Coronary artery (tissue), 2 donors: ENCODE data around the gene SACS.

Source experiments
- DNase-seq: peaks from one replicate; pipeline ENCODE4 v3.0.0-alpha.2; 2017; ENCODE audit warnings: low spot score
- H3K27ac ChIP-seq, 2 donors: fragments of 200-600 bp; sonication (generic); one replicate each; pipeline ENCODE4 v1.5.1; 2016 to 2019
- H3K4me3 ChIP-seq: fragments of 200-600 bp; sonication (generic); 2 replicates; pipeline ENCODE4 v1.5.1; 2016; ENCODE audit warnings: mild to moderate bottlenecking, moderate library complexity
- TF ChIP-seq, protein P1 (sequence below): fragments of 200-600 bp; sonication (generic); IDR thresholded peaks from one replicate; pipeline ENCODE4 v1.5.1; 2019; ENCODE audit warnings: antibody characterized with exemption

SACS gene

DNA sequence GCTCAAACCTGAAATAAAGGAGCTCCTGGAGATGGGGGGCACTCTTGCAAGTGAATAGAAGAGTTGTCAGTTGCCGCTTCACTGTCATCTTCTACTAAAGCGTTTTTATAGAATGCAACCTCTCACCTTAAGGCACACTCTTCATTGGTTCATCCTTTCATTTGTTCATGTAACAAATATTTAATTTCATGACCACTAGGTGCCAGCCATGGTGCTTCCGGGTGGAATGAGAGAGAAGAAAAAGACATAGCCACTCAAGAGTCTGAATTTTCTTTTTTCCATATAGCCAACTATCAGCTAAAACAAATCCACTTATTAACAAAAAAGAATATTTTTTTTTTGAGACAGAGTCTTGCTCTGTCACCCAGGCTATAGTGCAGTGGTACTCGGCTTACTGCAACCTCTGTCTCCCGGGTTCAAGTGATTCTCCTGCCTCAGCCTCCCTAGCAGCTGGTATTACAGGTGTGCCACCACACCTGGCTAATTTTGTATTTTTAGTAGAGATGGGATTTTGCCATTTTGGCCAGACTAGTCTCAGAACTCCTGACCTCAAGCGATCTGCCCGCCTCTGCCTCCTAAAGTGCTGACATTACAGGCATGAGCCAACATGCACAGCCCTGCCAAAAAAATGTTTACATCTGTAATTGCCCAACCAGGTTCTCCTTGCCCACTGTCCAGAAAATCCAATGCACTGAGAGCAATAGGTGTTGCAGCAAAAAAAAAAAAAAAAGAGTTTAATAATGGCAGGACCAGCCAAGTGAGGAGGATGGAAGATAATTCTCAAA is 22.1 kb upstream of the SACS start:
- Histone ChIP-seq H3K4me3 (no peak overlapping the region), H3K27ac (no peak overlapping the region)
- TF ChIP-seq, protein P1, sequence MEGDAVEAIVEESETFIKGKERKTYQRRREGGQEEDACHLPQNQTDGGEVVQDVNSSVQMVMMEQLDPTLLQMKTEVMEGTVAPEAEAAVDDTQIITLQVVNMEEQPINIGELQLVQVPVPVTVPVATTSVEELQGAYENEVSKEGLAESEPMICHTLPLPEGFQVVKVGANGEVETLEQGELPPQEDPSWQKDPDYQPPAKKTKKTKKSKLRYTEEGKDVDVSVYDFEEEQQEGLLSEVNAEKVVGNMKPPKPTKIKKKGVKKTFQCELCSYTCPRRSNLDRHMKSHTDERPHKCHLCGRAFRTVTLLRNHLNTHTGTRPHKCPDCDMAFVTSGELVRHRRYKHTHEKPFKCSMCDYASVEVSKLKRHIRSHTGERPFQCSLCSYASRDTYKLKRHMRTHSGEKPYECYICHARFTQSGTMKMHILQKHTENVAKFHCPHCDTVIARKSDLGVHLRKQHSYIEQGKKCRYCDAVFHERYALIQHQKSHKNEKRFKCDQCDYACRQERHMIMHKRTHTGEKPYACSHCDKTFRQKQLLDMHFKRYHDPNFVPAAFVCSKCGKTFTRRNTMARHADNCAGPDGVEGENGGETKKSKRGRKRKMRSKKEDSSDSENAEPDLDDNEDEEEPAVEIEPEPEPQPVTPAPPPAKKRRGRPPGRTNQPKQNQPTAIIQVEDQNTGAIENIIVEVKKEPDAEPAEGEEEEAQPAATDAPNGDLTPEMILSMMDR, result no peak
- no peak for DNase-seq

DNA sequence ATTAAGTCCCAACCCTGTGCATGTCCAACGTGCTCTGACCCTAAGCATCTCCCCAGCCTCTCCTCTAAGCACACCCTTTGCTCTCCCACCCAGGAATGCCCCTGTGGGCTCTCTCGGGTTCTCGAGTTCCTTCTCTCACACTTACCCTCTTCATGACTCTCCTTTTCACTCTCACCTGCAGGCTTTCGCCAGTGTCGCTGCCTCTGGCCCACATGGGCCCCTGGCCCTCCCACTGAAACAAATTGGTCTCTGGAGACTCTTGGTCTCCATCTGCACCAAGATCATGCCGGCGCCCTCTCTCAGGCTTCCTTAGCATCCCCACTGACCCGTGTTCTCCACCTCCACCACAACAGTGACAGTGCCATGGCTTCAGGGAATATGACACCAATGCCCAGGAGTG is 19.6 kb upstream of the SACS start:
- DNase-seq, result no peak
- Histone ChIP-seq H3K27ac (no peak overlapping the region), H3K4me3 (no peak overlapping the region)
- TF ChIP-seq, protein P1, result no peak

DNA sequence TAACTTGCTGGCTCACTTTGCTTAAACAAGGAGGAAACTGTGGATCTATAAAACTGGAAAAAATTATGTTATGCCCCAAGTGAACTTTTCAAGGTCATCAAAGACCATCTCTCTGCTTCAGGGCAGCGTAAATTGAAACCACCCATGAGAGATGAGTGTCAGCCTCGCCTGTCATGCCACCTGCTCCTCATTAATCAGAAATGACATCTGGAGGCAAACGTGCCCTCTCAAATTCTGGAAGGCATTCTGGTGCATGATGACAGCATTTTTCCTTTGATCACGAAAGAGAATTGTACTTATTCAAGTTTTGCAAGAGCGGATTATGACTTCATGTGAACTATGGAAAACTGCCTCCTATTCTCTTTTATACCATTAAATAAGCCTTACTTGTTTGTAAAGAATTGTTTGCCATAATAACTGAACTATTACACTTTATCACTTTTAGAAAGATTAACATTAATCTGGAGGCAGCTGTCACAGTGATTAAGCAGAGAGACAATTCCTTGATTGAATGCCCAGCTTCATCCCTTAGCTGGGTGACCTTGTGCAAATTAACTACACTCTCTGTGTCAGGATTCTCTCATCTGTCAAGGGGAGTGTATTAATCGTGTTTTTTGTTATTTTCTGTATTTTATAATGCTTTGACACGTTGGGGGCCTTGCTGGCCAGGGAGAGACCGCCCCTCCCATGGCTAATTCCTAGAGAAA is 17.0 kb upstream of the SACS start:
- no peak for DNase-seq
- TF ChIP-seq, protein P1, result no peak
- Histone ChIP-seq H3K4me3 (no peak overlapping the region), H3K27ac (no peak overlapping the region)

DNA sequence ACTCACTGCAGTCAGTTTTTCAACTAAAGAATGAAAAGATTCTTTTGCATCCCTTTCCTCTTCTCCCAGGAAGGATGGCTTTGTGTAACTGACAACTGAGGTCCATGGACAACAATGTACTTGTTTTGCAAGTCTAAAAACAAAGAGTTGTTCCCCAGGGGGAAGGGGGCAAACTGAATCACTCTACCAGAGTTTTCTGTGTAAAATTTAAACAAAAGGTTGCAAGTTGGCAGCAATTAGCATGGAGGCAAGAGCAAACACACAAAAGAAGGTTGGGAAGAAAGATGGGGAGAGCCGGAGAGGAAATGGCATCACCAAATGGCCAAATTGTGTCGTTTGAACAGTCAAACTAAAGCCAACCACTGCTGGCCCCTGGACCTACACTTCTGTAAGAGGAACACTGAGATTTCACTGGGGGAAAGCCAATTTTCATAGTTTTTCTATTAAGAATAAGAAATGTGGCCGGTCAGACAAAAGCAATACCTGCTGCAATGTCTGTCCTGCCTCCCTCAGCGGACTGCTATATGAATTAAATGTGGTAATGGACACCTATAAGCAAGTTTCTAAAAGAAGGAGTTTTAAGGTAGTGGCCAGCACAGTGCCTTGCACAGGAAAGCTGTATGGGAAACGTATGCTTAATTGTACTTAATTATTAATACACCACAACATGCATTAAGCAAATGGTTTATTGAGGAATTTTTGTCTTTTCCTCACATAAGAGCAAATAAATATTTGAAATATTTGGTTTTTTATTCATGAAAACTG is 16.1 kb upstream of the SACS start:
- H3K27ac ChIP-seq, result no peak overlapping the region
- DNase-seq, result no peak

DNA sequence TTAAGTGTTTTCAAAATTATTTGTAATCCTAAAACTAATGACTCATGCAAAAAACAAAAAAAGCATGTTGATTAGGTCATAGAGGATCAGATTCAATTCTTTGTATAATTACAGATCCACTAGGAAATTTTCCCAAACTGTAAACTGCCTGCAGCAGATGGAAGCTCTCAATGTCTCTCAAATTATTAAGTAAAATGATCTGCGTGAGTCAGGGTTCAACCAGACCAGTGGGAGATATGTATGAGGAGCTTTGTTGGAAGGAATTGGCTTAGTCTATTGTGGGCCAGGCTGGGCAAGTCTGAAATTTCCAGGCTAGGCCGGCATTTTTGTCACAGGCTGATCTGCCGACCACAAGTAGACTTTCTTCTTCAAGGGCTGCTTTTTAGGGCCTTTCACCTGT is 14.4 kb upstream of the SACS start:
- Histone ChIP-seq H3K4me3 (no peak overlapping the region), H3K27ac (no peak overlapping the region)
- DNase-seq, result no peak
- TF ChIP-seq, protein P1, result no peak

More for the DNA sequence above, 16.1 kb upstream of the SACS start:
- no peak overlapping the region for H3K4me3 ChIP-seq
- TF ChIP-seq, protein P1, result no peak

DNA sequence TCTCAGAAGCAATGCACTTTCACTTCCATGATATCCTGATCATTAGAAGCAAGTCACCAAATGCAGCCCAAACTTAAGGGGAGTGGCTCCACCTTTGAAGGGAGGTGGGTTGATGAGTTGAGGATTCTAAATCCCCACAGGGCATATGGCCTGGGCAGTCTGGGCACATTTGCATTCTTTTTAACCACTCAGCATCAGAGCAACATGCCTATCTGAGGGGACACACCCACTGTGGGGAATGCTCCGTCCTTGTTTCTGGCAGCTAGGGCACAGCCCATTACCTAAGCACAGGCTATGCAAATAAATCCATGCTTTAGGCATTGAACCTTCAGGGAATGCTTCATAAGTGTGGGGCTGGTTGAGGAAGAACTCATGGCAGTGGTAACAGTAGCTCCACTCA is 12.3 kb upstream of the SACS start:
- TF ChIP-seq, protein P1, result no peak
- no peak overlapping the region for H3K27ac ChIP-seq
- no peak for DNase-seq
- no peak overlapping the region for H3K4me3 ChIP-seq
